ENCODE results near the gene TFR2.

- TF ChIP-seq, protein P1, sequence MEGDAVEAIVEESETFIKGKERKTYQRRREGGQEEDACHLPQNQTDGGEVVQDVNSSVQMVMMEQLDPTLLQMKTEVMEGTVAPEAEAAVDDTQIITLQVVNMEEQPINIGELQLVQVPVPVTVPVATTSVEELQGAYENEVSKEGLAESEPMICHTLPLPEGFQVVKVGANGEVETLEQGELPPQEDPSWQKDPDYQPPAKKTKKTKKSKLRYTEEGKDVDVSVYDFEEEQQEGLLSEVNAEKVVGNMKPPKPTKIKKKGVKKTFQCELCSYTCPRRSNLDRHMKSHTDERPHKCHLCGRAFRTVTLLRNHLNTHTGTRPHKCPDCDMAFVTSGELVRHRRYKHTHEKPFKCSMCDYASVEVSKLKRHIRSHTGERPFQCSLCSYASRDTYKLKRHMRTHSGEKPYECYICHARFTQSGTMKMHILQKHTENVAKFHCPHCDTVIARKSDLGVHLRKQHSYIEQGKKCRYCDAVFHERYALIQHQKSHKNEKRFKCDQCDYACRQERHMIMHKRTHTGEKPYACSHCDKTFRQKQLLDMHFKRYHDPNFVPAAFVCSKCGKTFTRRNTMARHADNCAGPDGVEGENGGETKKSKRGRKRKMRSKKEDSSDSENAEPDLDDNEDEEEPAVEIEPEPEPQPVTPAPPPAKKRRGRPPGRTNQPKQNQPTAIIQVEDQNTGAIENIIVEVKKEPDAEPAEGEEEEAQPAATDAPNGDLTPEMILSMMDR (conservative IDR thresholded peaks at IDR 0.05; ENCODE audit: low read length): no peak
- no peak for TF ChIP-seq EZH2phosphoT487 (IDR thresholded peaks at IDR 0.05; ENCODE audit: borderline replicate concordance, low read depth, low read length)
Observed at GRCh38 chr7:100678291-100678984, 37.1 kb upstream of the TFR2 start.

All from OCI-LY7 (cell line).